H1 (cell line): ENCODE results near the gene TTC21A. TPM values are rescaled to one million over a fixed set of nuclear protein-coding genes. Genes with fewer than 3 reads are reported as not detected.

Experiments used
- CTCF ChIA-PET: fragments of 300-600 bp; sonication (Branson Sonifier 250); formaldehyde crosslinking; loops from one replicate; lab custom pipeline; 2021; ENCODE audit not compliant: partially characterized antibody; lab: Charles Lee
- POLR2A ChIA-PET: fragments of 300-600 bp; sonication (Branson Sonifier 250); formaldehyde crosslinking; loops from one replicate; lab custom pipeline; 2021; ENCODE audit warnings: inconsistent platforms; ENCODE audit not compliant: partially characterized antibody; lab: Charles Lee
- DNase-seq, 2 experiments: peaks; one replicate each; pipeline versions ENCODE4 v3.0.0 to v3.0.0-alpha.2; 2010 to 2022; ENCODE audit warnings: low spot score in 2 of 2, low read depth in 1 of 2, mixed read lengths in 1 of 2
- FAIRE-seq: peaks from 2 replicates; lab custom pipeline; 2011; peaks lifted over from hg19 to GRCh38; lab: Jason Lieb, UNC
- H2AFZ ChIP-seq: 2 replicates; pipeline ENCODE4 v1.8.1; 2012; ENCODE audit warnings: low read length, inconsistent platforms
- H2AK5ac ChIP-seq: 2 replicates; pipeline ENCODE4 v1.6.1; 2013; ENCODE audit warnings: low read depth, low read length
- H2BK120ac ChIP-seq: replicated peaks from 2 replicates; pipeline ENCODE3; 2013; ENCODE audit warnings: low read depth, low read length, inconsistent platforms
- H2BK12ac ChIP-seq: 2 replicates; pipeline ENCODE4 v1.6.1; 2013; ENCODE audit warnings: low read depth, low read length
- H2BK15ac ChIP-seq: 2 replicates; pipeline ENCODE4 v1.6.1; 2013; ENCODE audit warnings: low read length
- H2BK20ac ChIP-seq: 2 replicates; pipeline ENCODE4 v1.6.1; 2013; ENCODE audit warnings: low read length
- H2BK5ac ChIP-seq: 2 replicates; pipeline ENCODE4 v1.6.1; 2013; ENCODE audit warnings: low read depth, low read length
- H3K14ac ChIP-seq: 2 replicates; pipeline ENCODE4 v1.6.1; 2013; ENCODE audit warnings: inconsistent platforms; ENCODE audit not compliant: insufficient read length
- H3K18ac ChIP-seq: 2 replicates; pipeline ENCODE4 v1.6.1; 2013; ENCODE audit warnings: low read length; ENCODE audit errors: extremely low read depth
- H3K23ac ChIP-seq: 2 replicates; pipeline ENCODE4 v1.6.1; 2013; ENCODE audit warnings: inconsistent platforms; ENCODE audit not compliant: insufficient read length
- H3K23me2 ChIP-seq: 2 replicates; pipeline ENCODE4 v1.6.1; 2013; ENCODE audit warnings: low read depth, low read length
- H3K27ac ChIP-seq: 2 replicates; pipeline ENCODE4 v1.6.1; 2011; ENCODE audit warnings: low read depth, low read length, inconsistent platforms
- H3K27me3 ChIP-seq, 4 experiments: replicated peaks in 1 of 4; 1 replicate in 1 of 4; 2 replicates in 3 of 4; pipeline versions ENCODE4 v1.6.1 to v1.8.1; 2011 to 2013; ENCODE audit warnings: low read length in 3 of 4, mild to moderate bottlenecking in 3 of 4, inconsistent platforms in 2 of 4, mixed read lengths in 2 of 4, moderate library complexity in 1 of 4; ENCODE audit not compliant: control insufficient read depth in 3 of 4, insufficient read depth in 3 of 4; ENCODE audit errors: extremely low read depth in 1 of 4
- H3K36me3 ChIP-seq, 4 experiments: 2 replicates each; pipeline versions ENCODE4 v1.6.1 to v1.8.1; 2011 to 2013; ENCODE audit warnings: mild to moderate bottlenecking in 4 of 4, low read length in 3 of 4, moderate library complexity in 2 of 4, control low read depth in 1 of 4, inconsistent platforms in 1 of 4; ENCODE audit not compliant: insufficient read depth in 4 of 4, control insufficient read depth in 2 of 4
- H3K4ac ChIP-seq: replicated peaks from 2 replicates; pipeline ENCODE3; 2013; ENCODE audit warnings: low read length, low read depth, mixed read lengths, inconsistent platforms; ENCODE audit not compliant: insufficient read length
- H3K4me1 ChIP-seq, 4 experiments: replicated peaks in 1 of 4; 1 replicate in 1 of 4; 2 replicates in 3 of 4; pipeline versions ENCODE4 v1.6.1 to v1.8.1; 2011 to 2013; ENCODE audit warnings: low read length in 3 of 4, inconsistent platforms in 2 of 4, mixed read lengths in 1 of 4; ENCODE audit not compliant: insufficient read depth in 4 of 4, control insufficient read depth in 3 of 4
- H3K4me2 ChIP-seq, 2 experiments: 2 replicates each; pipeline versions ENCODE4 v1.6.1 to v1.8.1; 2011 to 2013; ENCODE audit warnings: low read depth in 2 of 2, low read length in 2 of 2, control low read depth in 1 of 2, inconsistent platforms in 1 of 2, mild to moderate bottlenecking in 1 of 2; ENCODE audit not compliant: insufficient read depth in 1 of 2
- H3K4me3 ChIP-seq, 4 experiments: fragments of 200-600, 300-600 bp in 1 of 4; sonication (generic), shearing (Covaris generic), sonication (Bioruptor Twin) in 1 of 4; 2 replicates each; pipeline versions ENCODE4 v1.5.1 to v1.8.1; 2011 to 2016; ENCODE audit warnings: low read length in 4 of 4, low read depth in 3 of 4, control low read depth in 2 of 4, inconsistent platforms in 2 of 4, mild to moderate bottlenecking in 2 of 4, mixed read lengths in 1 of 4, moderate library complexity in 1 of 4; ENCODE audit not compliant: insufficient read depth in 2 of 4; ENCODE audit errors: extremely low read depth in 1 of 4
- H3K56ac ChIP-seq: replicated peaks from 2 replicates; pipeline ENCODE3; 2013; ENCODE audit warnings: low read depth, mild to moderate bottlenecking, mixed read lengths, low read length, inconsistent platforms; ENCODE audit not compliant: insufficient read length
- H3K79me1 ChIP-seq: 2 replicates; pipeline ENCODE4 v1.6.1; 2013; ENCODE audit warnings: low read depth, low read length, control low read depth
- H3K79me2 ChIP-seq, 2 experiments: 2 replicates each; pipeline versions ENCODE4 v1.6.1 to v1.8.1; 2012 to 2013; ENCODE audit warnings: low read length in 2 of 2, mild to moderate bottlenecking in 2 of 2, inconsistent platforms in 1 of 2; ENCODE audit not compliant: insufficient read depth in 2 of 2, control insufficient read depth in 1 of 2
- H3K9ac ChIP-seq, 4 experiments: replicated peaks in 1 of 4; 1 replicate in 1 of 4; 2 replicates in 3 of 4; pipeline versions ENCODE4 v1.6.1 to v1.8.1; 2011 to 2013; ENCODE audit warnings: low read depth in 3 of 4, low read length in 3 of 4, control low read depth in 2 of 4, mild to moderate bottlenecking in 2 of 4, moderate library complexity in 2 of 4, inconsistent platforms in 1 of 4; ENCODE audit errors: extremely low read depth in 1 of 4
- H3K9me3 ChIP-seq, 2 experiments: 2 replicates each; pipeline versions ENCODE4 v1.6.1 to v1.8.1; 2012 to 2013; ENCODE audit warnings: mild to moderate bottlenecking in 2 of 2, moderate library complexity in 2 of 2, control low read depth in 1 of 2, inconsistent platforms in 1 of 2, low read depth in 1 of 2, low read length in 1 of 2, mixed read lengths in 1 of 2; ENCODE audit not compliant: insufficient read depth in 2 of 2
- H4K20me1 ChIP-seq, 2 experiments: replicated peaks in 1 of 2; 2 replicates each; pipeline versions ENCODE3 to v1.8.1; 2011 to 2013; ENCODE audit warnings: inconsistent platforms in 2 of 2, low read length in 2 of 2, mild to moderate bottlenecking in 1 of 2; ENCODE audit not compliant: insufficient read depth in 2 of 2, control insufficient read depth in 1 of 2
- H4K5ac ChIP-seq: 2 replicates; pipeline ENCODE4 v1.6.1; 2013; ENCODE audit warnings: low read length, low read depth, mixed read lengths, inconsistent platforms; ENCODE audit not compliant: insufficient read length
- H4K8ac ChIP-seq: 2 replicates; pipeline ENCODE4 v1.8.0; 2013; ENCODE audit warnings: mild to moderate bottlenecking, moderate library complexity, low read length, inconsistent platforms; ENCODE audit not compliant: insufficient read depth; ENCODE audit errors: extremely low read depth
- H4K91ac ChIP-seq: replicated peaks from 2 replicates; pipeline ENCODE3; 2013; ENCODE audit warnings: low read length, mixed read lengths, inconsistent platforms; ENCODE audit not compliant: insufficient read length
- CEBPB ChIP-seq: IDR thresholded peaks from 2 replicates; pipeline ENCODE4 v1.6.1; 2012; ENCODE audit warnings: low read depth, low read length
- WGBS, 2 experiments: shearing (Covaris generic) in 1 of 2; methylation state at CpG; one replicate each; pipeline versions ENCODE4 v1.1.6 to v1.1.7; 2013 to 2015; ENCODE audit warnings: low lambda C conversion rate in 2 of 2, mixed read lengths in 2 of 2, inconsistent platforms in 1 of 2, low coverage in 1 of 2, missing lambda C conversion rate in 1 of 2; ENCODE audit not compliant: insufficient replicate concordance in 2 of 2, insufficient coverage in 1 of 2, insufficient read length in 1 of 2; ENCODE audit errors: extremely low coverage in 1 of 2, missing lambda C conversion rate in 1 of 2; 5-methylcytosine and 5-hydroxymethylcytosine counted together
- polyA plus RNA-seq, 7 experiments: library from polyadenylated mRNA; depleted of rRNA in 3 of 7; stranded (reverse) in 5 of 7; unstranded in 2 of 7; fragments of >200 nt in 5 of 7; fragments of 200-250 nt in 2 of 7; gene quantifications; 1 replicate in 5 of 7; 2 replicates in 1 of 7; 4 replicates in 1 of 7; pipeline versions ENCODE4 v1.2.1 to v1.2.3, GENCODE V29; 2011 to 2013; ENCODE audit warnings: missing spikeins in 2 of 7, mixed read lengths in 2 of 7
- total RNA-seq: library from RNA; stranded (reverse); fragmentation: NEBNext Ultra II Directional; extraction: Animal tissue kit (Norgen Biotek cat#: 25700); gene quantifications from 2 replicates; pipeline ENCODE4 v1.2.1, GENCODE V29; 2021

The TTC21A gene
- total and polyA plus RNA-seq, 2 of the 8 experiments (the other 6 are each of a cell fraction or from before 2014, with no cell fraction given), result 2.3 to 2.8 TPM

DNA sequence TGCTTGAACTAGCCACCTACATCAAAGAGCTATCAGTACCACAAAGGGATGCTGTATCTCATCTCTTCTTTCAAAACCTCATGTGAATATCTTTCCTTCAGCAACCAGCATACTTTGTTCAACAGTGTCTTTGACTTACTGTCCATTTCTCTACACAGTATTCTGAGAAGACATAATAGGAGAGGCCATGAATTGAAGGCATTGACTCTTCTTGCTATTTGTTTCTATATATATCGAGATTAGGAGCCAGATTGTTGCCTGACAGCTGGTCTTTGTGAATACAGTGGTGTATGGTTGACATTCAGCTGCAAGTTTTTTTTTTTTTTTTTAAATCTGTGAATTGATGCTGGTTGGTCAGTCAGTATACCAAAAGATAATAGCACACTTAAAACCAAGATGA, 58.0 kb downstream of the TTC21A start:
- CTCF ChIA-PET, result interaction anchor here (0.6 to 6.2 kb wide), 9 partner anchors 10 to 123 kb away, joined by 3 to 42 read pairs (median 3); no protein-coding TSS in a partner anchor
- H3K4me1 ChIP-seq, result peaks cover 0 to 10% (median 2%) of the 10 kb centered on the region in 4 experiments; a peak in 4 of 7 replicates

More for the DNA sequence above, 58.0 kb downstream of the TTC21A start:
- H2BK15ac ChIP-seq, result no peak overlapping the region
- no peak overlapping the region for H4K5ac ChIP-seq
- H3K4ac ChIP-seq, result no peak overlapping the region
- no peak for FAIRE-seq
- no peak overlapping the region for H3K4me2 ChIP-seq
- no peaks in the 10 kb centered on the region for H3K27me3 ChIP-seq
- H2BK20ac ChIP-seq, result no peak overlapping the region
- no peak overlapping the region for H3K27ac ChIP-seq
- H3K9me3 ChIP-seq, result peaks cover 0 to 2% of the 10 kb centered on the region in 2 experiments; a peak in 1 of 4 replicates
- H2AK5ac ChIP-seq, result no peak overlapping the region
- no peak overlapping the region for H2AFZ ChIP-seq
- H3K56ac ChIP-seq, result no peak overlapping the region
- TF ChIP-seq CEBPB, result no peak
- TF ChIP-seq, all 59 proteins: peak for 0
- Histone ChIP-seq H2BK12ac (no peak overlapping the region), H3K79me1 (no peaks in the 10 kb centered on the region), H3K23ac (no peak overlapping the region), H3K23me2 (no peaks in the 10 kb centered on the region), H3K36me3 (no peaks in the 10 kb centered on the region), H3K9ac (no peak overlapping the region), H3K18ac (no peak overlapping the region), H4K91ac (no peak overlapping the region), H4K8ac (no peak overlapping the region), H3K14ac (no peak overlapping the region), H3K4me3 (no peak overlapping the region), H4K20me1 (no peaks in the 10 kb centered on the region), H2BK120ac (no peak overlapping the region), H2BK5ac (no peak overlapping the region), H3K79me2 (no peaks in the 10 kb centered on the region)
- DNase-seq, result no peak
- WGBS, 2 experiments, result 100% methylated on average over 1 of the region's 1 CpG; no CpG with 5 or more reads in 1 of the 2 experiments
- POLR2A ChIA-PET, result interaction anchor here (0.6 kb wide), 1 partner anchor 247 kb away, joined by 5 read pairs; no protein-coding TSS in a partner anchor
